Activated CD8-positive, alpha-beta memory T cell treated with anti-CD3 and anti-CD28 coated beads for 1 hour (primary cell): ENCODE measurements around the gene NOTUM.

ENCODE experiments used
- DNase-seq, 2 donors: peaks; one replicate each; pipeline ENCODE4 v3.0.0-alpha.2; 2020; ENCODE audit warnings: low read depth in 1 of 2; ENCODE audit errors: extremely low read depth in 1 of 2

Gene NOTUM

DNA sequence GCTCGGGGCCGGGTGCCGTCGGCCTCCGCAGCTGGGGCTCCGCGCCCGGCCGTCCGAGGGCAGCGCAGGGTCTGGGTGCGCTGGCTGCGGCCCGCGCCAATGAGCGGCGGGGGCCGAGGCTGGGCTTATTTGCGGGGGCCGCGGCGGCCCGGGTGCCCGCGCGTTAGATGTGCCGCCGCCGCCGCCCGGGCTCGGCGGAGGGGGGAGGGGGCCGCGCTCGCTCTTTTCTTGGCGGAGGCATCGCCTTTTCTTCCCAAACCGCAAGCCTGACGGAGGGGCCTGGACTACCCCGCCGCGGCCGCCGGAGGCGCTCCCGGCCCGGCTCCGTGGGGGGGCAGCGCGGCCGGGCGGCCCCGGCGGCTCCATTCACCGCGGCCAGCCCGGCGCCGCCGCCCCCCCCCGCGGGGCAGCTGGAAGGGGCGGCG lies at the start of gene NOTUM:
Gene NOTUM, minus strand, starts transcription at position 101 of the 425 bp plus-strand sequence. CDS start 278 bp downstream, outside the sequence.
- no peak for DNase-seq

DNA sequence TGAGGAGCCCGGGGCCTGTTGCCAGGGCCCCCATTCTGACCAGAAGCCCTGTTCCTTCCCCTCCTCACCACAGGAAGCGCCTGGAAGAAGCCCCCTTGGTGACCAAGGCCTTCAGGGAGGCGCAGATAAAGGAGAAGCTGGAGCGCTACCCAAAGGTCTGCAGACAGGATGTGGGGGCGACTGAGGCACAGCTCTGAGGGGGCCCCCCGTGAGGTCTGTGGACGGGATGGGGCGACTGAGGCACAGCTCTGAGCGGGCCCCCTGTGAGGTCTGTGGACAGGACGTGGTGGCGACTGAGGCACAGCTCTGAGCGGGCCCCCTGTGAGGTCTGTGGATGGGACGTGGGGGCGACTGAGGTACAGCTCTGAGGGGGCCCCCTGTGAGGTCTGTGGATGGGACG lies 48.4 kb upstream of the NOTUM start:
- no peak for DNase-seq

DNA sequence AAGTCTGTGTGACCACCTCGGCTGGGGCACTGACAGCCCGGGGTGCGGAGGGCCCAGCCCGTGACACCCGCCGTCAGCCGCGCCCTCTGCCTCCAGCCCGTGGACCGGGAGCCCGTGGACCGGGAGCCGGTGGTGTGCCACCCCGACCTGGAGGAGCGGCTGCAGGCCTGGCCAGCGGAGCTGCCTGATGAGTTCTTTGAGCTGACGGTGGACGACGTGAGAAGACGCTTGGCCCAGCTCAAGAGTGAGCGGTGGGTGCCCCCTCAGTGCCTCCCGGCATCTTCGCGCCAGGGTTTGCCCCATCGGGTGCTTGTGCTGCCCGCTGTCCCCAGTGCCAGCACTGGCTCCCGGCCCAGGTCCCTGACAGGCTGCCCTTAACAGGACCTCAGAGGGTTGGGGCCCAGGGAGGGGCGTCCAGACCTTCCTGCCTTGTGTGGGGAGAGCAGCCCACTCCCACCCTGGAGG lies 48.0 kb upstream of the NOTUM start:
- no peak for DNase-seq

DNA sequence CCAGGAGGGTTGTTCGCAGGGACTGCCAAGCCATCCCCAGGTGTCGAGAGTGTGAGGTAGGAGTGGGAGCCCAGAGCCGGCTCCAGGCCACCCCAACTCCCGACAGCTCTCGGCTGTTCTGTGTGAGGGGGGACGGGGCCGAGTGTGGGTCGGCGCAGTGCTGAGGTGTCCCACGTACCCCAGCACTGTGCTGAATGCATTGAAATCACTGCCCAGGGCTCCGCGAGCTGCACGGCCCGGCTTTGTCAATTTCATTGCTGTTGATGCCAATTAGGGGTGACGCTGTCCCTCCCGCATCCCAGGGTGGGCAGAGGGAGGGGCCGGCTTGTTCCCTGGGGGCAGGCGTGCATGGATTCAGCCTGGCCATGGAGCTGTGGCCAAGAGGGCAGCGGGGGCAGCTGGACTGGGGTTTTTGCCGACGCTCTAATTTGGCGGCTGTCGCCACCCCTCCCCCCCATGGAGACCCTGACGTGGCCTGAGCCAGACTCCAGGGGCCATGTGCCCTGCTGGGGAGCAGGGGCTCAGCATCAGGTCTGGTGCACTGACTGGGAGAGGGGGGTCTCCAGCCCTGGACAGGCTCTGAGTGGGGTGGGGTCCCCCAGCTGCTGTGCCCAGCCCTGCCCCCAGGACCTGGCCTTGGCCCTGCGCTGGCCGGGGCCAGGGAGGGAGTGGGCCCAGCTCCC lies 47.4 kb upstream of the NOTUM start:
- DNase-seq = no peak

DNA sequence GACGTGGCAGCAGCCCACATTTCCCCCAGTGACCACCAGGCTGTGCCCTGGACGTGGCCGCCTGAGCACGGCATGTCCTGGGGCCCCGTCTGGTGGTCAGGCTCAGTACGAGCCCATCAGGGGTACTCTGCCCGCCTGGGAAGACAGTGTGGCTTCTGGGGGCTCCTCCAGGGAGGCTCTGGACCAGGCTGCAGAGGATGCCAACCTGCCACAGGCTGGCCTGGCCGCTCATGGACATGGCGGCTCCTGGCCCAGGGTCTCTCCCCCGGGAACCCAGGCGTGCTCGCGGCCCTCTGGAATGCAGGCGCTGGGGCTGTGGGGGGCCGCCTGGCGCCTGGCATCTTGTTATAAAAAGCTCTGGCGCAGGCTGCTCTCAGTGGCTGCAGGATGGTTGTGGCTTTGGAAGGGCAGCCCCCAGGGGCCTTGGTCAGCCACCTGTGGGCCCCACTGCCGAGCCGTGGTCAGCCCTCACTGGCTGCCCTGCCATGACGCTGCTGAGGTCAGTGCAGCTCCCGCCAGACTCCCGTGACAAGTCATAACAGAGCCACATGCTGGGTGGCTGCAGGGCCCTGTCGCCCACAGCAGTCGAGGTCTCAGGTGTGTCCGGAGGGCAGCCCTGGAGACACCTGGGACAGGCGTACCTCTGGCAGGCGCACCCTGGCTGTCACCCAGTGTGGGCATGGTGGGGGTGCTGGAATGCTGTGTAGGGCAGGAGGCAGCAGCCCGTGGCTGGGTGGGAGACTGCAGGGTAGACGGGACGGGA lies 46.7 kb upstream of the NOTUM start:
- DNase-seq = no peak

DNA sequence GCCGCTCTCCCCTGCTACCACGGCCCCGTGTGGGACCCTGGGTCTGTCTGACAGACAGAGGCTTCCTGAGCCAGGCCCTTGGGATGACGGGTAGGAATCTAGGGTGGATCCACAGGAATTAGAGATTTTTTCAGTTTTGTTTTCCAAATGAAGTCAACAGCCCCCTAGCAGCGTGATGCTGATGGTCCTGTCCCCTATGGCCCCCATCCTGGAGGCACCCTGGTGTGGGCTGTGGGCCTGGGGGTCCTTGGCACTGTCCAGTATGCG lies 46.2 kb upstream of the NOTUM start:
- DNase-seq = no peak

DNA sequence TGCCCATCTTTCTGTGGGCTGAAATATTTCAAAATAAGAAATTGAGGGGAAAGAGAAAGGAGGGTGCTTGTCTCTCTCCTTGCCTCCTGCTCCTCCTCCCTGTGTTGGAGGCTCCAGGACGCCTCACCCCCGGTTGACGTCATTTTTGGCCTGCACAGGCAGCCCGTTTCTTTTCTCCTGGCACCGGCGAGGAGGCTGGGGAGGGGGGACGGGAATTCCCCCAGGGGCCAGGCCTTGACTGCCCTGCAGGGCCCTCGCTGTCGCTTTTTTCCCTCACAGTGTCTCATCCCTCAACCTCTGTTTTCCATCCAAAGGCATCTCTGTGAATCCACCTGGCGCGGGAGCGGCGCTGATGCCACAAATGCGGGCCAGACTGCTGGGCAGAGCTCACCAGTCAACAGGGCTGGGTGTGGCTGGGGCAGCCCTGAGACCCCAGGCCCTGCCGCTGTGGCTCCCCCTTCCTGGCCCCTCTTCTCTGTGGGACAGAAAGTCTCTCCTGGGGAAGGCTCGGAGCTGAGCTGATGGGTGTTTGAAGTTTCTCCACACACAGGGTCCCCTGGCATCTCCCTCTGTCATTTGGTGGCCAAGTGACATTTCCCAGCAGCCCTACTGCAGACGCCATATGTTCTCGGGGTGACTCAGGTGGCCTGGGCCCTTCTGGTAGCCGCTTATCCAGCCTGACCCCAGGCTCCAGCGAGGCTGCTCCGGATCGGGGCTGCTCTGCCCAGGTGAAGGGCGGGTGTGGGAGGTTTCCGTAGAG lies 45.7 kb upstream of the NOTUM start:
- no peak for DNase-seq

DNA sequence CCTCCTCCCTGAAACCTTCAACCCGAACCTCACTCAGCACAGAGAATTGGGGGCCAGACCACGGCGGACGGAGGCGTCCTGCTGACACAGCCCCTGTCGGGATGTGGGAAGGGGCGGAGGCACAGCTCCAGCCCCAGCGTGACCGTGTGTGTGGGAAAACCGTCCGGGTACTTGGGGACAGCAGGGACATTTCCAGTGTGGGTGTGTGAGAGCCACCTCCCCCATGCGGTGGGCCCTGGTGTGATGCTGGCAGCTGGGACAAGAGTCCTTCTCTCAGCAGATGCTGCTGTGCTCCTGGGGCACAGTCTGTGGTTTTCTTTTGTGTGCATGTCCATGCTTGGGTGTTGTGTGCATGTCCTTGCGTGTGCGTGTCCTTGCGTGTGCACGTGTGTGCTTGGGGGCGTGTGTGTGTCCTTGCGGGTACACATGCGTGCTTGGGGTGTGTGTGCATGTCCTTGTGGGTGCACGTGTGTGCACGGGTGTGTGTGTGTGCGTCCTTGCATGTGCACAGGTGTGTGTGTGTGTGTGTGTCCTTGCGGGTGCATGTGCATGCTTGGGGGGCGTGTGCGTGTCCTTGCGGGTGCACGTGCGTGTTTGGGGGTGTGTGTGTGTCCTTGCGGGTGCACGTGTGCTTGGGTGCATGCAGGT lies 44.8 kb upstream of the NOTUM start:
- no peak for DNase-seq

DNA sequence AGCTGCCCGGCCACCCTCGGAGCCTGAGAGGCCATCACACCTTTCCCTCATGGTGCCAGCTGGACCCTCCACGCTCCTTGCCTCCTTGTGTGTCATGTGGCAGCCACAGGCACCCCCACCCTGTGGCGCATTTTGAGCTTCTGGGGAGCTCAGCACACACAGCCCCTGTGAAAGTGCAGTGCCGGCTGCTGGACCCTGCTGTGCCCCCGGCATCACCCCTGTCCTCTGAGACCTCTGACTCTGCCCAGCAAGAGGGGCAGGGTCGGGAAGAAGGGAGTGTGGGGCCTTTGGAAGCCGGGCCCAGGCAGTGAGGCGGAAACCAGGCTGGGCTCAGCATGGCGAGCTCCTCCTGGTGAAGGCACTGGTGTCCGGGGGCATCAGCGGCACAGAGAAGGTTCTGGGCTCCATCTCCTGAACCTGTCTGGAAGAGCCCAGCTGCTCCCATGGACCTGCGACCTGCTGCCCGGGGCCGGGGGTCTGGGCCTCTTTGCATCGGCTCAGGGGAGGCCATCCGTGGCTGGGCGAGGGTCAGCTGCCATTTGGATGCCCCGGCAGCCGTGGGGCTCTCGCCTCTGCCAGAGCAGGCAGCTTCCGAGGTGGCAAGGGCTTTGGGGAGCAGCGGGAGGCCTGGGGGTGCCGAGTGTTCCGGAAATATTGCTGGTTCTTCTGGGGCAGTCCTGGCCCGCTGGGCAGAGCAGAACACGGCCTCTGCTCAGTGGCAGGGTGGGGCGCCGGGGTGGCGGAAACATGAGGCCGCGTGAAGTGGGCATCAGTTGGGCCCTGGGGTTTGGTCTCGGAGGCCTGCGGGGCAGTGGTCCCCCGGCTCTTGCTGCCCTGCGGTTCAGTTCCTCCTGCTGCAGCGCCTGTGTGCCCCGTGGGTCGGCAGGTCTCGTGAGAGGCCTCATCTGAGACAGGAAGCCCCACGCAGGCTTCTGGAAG lies 43.8 kb upstream of the NOTUM start:
- DNase-seq = no peak

DNA sequence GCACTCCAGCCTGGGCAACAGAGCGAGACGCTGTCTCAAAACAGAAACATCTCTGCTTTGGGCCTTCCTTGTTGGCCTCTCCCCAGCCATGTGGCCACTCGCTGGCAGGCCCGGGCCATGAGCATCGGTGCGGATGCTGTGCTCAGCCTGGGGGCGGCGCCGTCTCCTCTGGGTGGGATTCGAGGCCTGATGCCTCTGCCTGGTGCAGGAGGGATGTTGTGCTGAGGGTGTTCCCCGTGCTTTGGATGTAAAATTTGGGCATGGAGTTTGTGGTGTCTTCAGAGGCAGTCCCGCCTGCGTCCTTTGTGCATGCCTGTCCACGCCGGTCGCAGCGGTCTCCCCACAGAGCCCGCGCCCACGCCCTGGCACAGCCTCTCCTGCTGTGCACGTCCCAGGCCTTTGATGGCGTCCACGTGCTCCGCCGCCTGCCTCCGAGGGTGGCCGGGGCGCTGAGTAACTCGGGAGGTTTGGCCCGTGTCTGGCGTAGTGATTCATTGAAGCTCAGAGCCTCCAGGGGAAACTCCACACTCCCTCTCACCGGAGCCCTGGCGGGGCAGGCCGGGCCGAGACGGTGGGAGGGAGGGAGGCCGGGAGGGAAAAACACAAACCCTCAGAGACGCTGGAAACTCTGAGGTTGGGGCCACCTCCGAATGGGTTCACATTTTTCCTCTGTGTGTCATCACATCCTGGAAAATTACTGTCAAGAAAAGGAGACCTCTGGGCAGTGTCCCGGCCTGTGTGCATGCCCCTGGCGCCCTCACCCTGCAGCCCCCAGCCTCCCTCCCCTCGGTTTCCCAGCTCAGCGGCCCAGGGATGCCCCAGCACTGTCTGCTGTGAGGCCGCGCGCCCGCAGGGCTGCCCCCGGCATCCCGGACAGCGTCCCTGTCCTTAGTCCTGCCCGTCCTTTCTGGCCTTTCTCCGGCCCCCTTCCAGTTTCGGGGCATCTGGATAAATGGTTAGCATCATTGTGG lies 42.7 kb upstream of the NOTUM start:
- DNase-seq = no peak

DNA sequence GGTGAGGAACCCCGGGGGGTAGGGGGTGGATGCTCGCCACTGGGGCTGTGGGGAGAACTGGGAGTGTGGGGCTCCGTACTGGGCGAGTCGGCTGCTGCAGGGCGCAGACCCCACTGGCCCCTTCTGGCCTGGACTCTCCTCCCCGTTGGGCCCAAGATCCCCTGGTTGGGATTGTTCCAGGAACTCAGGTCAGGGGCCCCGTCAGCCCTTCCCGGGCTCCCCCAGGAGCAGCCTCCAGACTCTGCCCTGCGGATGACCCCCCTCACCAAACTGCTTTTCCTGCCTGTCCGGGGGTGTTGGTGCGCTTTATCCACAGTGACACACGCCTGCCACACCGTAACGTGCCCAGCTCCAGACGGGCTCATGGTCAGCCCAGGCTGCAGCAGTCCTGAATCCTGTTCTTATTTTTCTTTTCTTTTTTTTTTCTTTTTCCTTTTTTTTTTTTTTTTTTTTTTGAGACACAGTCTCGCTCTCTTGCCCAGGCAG lies 40.6 kb upstream of the NOTUM start:
- DNase-seq = no peak

DNA sequence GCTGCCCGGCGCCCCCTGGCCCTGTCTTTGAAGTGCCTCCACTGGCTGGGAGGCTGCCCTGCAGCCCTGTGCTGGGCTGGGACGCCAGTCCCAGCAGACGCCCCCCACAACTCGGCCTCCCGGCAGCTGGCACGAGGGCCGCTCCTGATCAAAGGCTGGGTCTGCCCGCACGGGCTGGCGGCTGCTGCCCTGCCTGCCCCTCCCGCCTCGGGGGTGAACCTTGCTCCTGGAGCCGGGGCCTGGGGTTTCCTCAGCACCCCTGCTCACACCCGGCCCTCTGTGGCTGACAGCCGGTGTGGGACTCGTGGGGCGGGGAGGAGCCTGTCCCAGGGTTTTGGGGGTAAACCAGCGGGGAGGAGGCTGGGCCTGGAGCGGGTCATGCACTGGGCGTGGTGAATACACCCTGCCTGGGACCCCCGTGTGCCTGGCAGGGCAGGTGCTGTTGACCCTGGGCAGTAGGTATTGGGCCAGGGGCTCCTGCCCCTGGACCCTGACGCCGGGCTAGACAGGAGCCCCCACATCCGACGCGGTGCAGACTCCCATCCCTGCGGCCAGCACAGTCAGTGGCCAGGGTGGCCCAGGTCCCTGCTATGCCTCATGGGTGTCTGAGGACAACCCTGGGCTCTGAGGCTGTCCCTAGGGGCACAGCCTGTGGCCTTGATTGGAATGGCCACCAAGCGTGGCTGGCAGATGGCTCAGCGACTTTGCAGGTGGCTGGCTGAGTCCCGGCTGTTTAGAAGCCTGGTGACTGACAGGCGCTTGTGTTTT lies 40.0 kb upstream of the NOTUM start:
- no peak for DNase-seq

DNA sequence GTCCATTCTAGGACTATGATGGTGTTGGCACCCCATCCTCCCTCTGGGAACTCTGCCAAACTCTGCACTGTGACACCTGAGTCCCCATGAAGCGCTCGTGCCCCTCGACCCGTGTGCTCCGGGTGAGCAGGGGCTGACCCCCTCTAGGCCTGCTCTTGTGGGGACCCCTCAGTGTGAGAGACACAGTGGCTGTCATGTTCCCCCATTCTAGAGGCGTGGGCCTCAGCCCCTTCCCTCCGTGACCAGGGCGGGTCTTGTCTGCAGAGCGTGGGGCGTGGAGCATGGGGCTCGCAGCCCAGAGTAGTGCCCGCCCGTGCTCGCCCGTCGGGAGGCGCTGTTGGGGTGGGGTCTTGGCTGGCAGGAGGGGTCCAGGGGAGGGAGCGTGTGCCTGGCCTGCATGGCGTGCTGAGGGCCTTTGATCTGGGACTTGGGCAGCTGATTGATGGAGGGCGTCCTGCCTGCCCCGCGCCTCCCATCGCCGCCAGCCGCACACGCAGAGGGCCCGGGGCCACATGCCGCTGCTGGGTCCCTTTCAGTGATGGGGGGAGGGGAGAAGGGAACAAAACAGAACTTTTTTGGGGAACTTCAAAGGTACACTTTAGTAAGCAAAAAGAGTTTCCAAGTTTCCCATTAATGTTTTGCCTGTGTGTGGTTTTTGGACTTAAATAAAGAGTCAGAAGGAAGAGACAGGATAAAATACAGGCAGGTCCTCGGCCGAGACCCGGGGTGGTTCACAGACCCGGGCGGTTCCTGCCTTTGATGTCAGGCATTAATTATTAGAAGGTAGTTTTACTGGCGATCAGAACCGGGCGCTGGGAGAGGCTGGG lies 39.2 kb upstream of the NOTUM start:
- DNase-seq = no peak

DNA sequence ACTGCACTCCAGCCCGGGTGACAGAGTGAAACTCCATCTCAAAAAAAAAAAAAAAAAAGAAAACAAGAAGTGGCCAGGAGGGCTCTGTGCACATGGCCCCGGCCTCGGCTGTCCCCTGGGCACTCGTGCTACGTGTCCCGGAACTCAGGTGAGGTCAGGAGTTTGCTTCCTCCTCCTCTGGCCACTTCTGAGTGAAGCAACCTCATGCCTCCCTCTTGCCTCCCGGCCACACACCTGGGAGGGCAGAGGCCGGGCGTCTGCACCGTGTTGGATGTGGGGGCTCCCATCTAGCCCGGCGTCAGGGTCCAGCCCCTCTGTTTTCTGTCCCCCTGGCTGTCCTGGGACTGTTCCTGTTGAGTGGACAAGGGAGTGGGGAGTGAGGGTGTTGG lies 38.6 kb upstream of the NOTUM start:
- DNase-seq = no peak

DNA sequence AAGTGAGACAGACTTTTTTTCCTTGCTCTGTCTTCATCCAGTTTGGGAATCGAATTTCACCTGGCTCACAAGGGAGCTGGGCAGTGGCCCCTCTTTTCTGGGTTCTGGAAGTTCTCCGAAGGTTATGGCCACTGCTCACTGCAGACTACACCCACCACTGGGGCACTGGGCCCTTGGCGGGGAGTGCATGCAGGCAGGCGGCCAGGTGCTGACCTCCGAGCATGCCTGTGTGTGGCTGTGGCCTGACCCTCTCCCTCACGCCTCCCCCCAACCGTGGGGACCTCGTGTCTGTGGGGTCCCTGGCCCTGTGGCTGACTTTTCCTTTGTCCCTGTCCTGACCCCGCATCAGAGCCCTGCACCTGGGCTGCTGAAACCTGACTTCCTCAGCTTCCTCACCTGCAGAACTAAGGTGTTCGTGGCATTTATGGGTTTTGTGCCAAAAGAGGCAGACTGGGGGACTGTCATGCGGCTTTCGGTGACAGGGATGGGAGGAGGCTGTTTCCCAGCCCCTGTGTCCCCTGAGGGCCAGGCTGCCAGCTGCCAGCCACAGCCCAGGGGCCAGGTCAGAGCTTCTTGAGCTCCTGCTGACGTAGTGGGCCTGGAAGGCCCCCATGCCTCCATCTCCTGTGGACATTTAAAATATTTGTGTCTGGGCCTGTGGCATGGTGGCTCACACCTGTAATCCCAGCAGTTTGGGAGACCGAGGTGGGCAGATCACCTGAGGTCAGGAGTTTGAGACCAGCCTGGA lies 37.9 kb upstream of the NOTUM start:
- no peak for DNase-seq

DNA sequence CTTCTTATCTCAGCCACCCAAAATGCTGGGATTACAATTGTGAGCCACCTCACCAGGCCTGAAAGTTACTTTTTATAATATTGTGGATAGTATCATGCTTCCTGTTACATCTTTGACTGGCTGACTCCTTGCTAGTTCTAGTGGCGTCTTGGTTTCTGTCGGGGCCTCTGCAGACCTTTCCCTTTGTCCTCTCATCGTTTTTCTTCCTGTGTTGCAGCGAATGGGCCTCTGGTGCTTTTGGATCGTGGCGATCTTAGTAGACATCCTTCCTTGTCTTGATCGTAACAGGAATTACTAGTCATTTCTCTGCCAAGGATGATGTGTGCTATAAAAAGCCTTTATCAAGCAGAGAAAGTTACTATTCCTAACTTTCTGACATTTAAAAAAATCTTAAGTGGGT lies 37.2 kb upstream of the NOTUM start:
- DNase-seq = no peak
